Kidney epithelial cell (primary cell): Measurements from ENCODE around the gene DCX. TPM values are rescaled to one million over a fixed set of nuclear protein-coding genes. Genes with fewer than 3 reads are reported as not detected.

ENCODE experiments used
- DNase-seq: peaks from one replicate; pipeline ENCODE4 v3.0.0-alpha.2; 2010; ENCODE audit warnings: low read depth
- H3K27me3 ChIP-seq: 2 replicates; pipeline ENCODE4 v1.6.0; 2011; ENCODE audit warnings: low read length; ENCODE audit not compliant: control insufficient read depth, insufficient read depth
- H3K36me3 ChIP-seq: 2 replicates; pipeline ENCODE4 v1.5.1; 2011; ENCODE audit warnings: low read length; ENCODE audit not compliant: control insufficient read depth, insufficient read depth
- H3K4me3 ChIP-seq: 2 replicates; pipeline ENCODE4 v1.5.1; 2011; ENCODE audit warnings: low read depth, mild to moderate bottlenecking, control low read depth, low read length
- CTCF ChIP-seq: IDR thresholded peaks from 2 replicates; pipeline ENCODE4 v1.5.1; 2011; ENCODE audit warnings: mild to moderate bottlenecking, moderate library complexity, low read length, control low read depth, inconsistent platforms; ENCODE audit not compliant: insufficient read depth, poor library complexity, severe bottlenecking
- total RNA-seq: library from RNA; depleted of rRNA; stranded (reverse); fragments of >200 nt; gene quantifications from 2 replicates; pipeline ENCODE4 v1.2.3, GENCODE V29; 2015

DCX gene
- total RNA-seq, 1 donor from 2014 or later: not detected

GRCh38 chrX:111340054-111340453 lies 71.9 kb downstream of the DCX start:
- Histone ChIP-seq H3K36me3 (no peaks in the 10 kb centered on the region), H3K27me3 (no peaks in the 10 kb centered on the region), H3K4me3 (no peak overlapping the region)
- no peak for TF ChIP-seq CTCF
- DNase-seq: no peak

GRCh38 chrX:111339212-111339611 lies 72.8 kb downstream of the DCX start:
- H3K27me3 ChIP-seq: no peaks in the 10 kb centered on the region
- no peaks in the 10 kb centered on the region for H3K36me3 ChIP-seq
- no peak for TF ChIP-seq CTCF

GRCh38 chrX:111338095-111338698 lies 73.8 kb downstream of the DCX start:
- no peak for DNase-seq
- TF ChIP-seq CTCF: no peak
- Histone ChIP-seq H3K27me3 (no peaks in the 10 kb centered on the region), H3K4me3 (no peak overlapping the region), H3K36me3 (no peaks in the 10 kb centered on the region)

More at GRCh38 chrX:111339212-111339611, 72.8 kb downstream of the DCX start:
- no peak for DNase-seq
- H3K4me3 ChIP-seq: no peak overlapping the region

GRCh38 chrX:111337067-111337637 lies 74.8 kb downstream of the DCX start:
- H3K27me3 ChIP-seq: no peaks in the 10 kb centered on the region
- no peak for DNase-seq
- no peaks in the 10 kb centered on the region for H3K36me3 ChIP-seq
- no peak for TF ChIP-seq CTCF
- H3K4me3 ChIP-seq: no peak overlapping the region

- no peaks in the 10 kb centered on the region for H3K36me3 ChIP-seq
- no peak for TF ChIP-seq CTCF
- DNase-seq: no peak
- H3K27me3 ChIP-seq: no peaks in the 10 kb centered on the region
- H3K4me3 ChIP-seq: no peak overlapping the region
Measured at GRCh38 chrX:111336141-111336540, 75.9 kb downstream of the DCX start.

- H3K27me3 ChIP-seq: peaks cover 3% of the 10 kb centered on the region
- no peak for DNase-seq
- H3K4me3 ChIP-seq: no peak overlapping the region
- H3K36me3 ChIP-seq: no peaks in the 10 kb centered on the region
- no peak for TF ChIP-seq CTCF
Measured at GRCh38 chrX:111329370-111329769, 82.6 kb downstream of the DCX start.
